ENCODE results near the gene QPCT.
"Not testable (repeated sequence)": the region's sequence is repeated elsewhere in the genome, so short reads cannot be mapped to it uniquely, and the experiment has no call there.

QPCT gene

GRCh38 chr2:37358466-37358865 is 14.0 kb downstream of the QPCT start:
- DNase-seq (ENCODE audit: low read depth), result no peak

DNA sequence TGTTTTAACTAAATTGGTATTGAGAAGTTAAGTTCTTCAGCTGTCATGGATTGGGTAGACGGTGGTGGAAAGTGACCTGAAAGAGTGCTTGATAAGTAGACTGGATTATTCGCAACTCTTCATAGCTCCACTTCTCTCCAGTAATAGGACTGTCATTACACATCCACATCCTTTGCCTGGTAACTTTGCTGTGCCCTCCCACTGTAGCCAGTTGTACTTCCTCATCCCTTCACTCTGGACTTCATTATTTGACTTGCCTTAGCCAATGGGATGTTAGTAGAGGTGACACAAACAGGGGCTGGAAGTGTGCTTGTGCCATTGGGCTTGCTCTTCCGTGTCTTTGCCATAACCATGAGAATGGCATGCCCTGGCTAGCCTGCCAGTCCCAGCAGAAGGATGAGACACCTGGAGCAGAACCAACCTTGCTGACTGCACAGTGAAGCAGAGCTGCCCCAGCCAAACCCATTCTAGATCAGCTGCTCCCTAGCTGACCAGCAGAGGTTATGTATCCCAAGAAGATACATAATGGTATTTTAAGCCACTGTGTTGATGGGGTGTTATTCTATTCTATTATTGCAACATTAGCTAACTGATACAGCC is 16.9 kb downstream of the QPCT start:
- no peak for DNase-seq (ENCODE audit: low read depth)

- DNase-seq (ENCODE audit: low read depth), result no peak
Measured at GRCh38 chr2:37361994-37362698, 17.7 kb downstream of the QPCT start.

DNA sequence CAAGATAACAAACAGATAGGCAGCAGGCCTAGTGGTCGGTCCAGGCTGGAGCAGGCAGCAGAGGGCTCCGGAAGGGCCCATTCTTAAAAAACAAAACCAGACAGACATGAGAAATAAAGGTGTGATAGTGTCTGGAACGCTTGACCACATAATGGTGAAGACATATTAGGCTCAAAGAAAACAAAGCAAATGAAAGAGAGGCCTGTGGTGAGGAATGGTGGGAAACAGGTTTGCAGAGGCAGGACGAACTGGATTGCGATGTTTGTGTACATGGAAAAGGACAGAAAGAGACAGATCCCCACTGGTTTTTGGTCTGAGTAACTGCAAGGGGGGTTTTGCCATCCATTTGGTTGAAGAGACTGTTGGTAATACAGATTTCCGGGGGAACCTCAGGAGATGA is 19.9 kb downstream of the QPCT start:
- DNase-seq (ENCODE audit: low read depth), result no peak

DNA sequence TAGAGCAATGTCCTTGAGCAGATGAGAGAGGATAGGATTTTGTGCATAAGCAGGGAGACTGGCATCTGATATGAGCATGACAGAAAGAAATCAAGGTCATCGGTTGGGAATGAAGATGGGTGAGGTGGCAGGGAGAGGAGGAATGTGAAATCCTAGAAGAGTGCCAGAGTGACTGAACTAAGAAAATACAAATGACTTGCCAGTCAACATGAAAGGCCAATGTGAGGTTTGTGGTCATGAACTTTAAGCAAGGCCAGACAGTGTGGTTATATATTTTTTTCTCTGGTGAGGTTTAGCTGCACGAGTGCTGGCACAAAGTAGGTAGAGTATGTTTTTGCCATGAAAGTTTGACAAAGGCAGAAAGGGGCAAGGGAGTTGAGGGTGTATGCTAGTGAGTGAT is 21.2 kb downstream of the QPCT start:
- no peak for DNase-seq (ENCODE audit: low read depth)

DNA sequence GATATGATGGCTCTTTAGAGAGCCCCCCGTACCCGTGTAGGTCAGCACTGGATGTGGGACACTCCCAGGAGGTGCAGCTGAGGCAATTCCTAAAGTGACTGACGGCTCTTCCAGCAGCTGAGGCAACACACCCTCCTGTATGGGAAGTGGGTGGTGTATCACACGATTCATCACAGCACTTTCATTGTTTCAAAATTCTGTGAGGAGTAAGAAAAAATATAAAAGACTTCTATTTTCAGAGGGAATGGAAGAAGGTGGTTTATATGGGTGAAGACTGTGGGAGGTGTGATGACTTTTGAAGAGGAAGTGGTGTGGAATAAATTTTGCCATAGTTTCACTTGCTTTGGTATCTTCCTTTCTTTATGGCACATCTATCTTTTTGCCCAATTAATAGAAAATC is 22.3 kb downstream of the QPCT start:
- DNase-seq (ENCODE audit: low read depth), result no peak

DNA sequence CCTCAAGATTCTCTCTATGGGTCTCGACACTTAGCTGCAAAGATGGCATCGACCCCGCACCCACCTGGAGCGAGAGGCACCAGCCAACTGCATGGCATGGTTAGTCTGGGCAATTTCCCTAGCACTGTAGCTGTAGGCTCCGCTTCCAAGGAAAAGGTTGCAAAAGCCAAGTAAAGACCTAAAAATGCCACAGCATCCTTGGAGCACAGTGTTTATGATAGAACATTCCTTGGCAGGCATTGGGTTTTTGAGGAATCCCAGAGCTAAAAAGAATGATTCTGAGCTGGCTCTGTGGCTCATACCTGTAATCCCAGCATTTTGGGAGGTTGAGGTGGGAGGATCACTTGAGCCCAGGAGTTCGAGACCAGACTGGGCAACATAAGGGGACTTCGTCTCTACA is 22.9 kb downstream of the QPCT start:
- no peak for DNase-seq (ENCODE audit: low read depth)

GRCh38 chr2:37367984-37368383 is 23.6 kb downstream of the QPCT start:
- DNase-seq (ENCODE audit: low read depth), result no peak

DNA sequence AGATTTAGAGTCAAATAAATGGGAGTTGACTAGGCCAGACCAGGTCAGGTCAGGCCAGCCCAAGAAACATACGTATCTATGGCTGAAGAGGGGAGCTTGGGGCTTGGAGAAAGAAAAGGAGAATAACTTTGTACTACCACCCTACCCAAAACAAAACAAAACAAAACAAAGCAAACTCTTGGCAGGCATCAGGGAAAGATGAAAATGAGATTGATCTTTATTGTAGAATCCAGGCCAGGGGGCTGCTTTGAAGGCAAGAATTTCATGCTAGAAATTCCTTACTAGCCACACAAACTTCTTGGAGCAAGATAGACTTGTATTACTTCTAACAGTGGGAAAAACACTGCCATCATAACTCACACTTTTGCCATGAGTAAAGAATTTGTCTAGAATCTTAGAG is 26.2 kb downstream of the QPCT start:
- DNase-seq (ENCODE audit: low read depth), result no peak

DNA sequence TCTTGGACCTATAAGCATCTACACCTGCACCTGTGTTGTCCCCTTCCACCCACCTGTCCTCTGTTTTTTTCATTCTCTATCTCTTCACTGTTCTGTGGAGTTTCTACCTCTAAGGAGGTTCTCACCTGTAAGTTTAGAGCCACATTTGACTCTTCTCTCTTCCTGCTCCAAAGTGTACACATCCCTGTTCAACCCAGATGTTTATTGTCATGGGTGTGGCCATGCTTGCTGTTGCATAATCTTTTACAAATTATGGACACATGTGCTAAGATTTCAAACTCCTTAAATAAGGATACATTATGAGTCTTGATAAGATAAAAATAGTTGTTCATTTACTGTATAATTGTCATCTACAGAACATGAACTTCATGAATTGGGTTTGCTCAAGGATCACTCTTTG is 27.6 kb downstream of the QPCT start:
- no peak for DNase-seq (ENCODE audit: low read depth)

DNA sequence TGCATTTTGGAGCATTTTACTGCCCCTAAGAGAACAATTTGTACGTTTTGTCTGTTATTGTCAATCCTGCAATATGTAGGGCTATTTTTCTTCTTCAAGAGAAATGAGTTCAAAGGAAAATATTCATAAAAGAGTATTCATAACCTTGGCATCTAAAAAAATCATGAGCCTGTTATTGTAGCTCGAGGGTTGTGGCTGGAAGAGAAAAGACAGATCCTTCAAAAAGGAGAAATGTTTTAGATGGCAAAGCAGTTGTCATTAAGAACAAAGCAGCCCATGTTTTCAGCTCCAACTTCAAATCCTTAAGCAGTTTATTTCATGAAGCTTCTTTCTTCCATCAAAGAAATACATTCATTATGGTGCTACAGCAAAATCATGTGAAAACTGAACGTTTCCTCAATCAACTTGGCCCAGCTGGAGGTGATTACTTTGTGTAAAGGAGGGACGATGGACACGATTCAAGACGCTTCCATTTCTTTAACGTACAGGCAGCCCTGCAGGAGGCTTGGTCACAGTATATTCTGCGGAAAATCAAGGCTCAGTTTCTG is 31.4 kb downstream of the QPCT start:
- no peak for DNase-seq (ENCODE audit: low read depth)

DNA sequence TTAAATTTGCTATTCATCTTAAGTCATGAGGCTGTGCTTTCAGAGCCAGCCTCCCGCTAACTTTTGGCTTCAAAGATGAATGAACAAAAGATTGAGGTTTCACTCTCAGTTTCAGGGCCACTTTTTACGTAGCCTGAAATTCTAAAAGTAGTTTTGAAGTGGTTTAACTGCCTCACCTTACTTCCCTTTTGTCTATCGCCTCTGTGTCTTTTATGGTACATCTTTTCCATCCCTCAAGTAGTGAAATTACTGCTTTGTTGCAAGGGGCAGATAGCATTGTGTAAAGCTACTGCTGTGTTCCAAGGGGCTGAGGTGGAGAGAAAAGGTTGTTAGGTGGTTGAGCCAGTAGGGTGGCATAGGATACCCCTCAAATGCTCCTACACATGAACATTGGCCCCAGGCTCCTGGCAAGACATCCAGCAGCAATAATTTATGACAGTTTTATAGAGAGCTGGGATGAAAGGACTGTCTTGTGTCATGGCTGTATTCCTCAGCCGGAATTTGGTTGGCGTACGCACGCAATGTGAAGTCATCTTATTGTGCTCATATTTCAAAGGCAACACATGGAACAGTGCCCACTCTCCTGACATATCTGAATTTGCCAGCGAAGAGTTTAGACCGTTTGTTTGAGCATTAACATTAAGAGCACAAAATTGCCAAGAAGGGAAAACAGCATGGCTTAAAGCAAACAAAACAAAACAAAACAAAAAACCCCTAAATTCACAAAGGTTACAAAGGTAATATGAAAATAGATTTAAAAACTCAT is 32.2 kb downstream of the QPCT start:
- no peak for DNase-seq (ENCODE audit: low read depth)

- no peak for DNase-seq (ENCODE audit: low read depth)
Measured at GRCh38 chr2:37377187-37377532, 32.7 kb downstream of the QPCT start.

GRCh38 chr2:37378411-37378810 is 34.0 kb downstream of the QPCT start:
- DNase-seq (ENCODE audit: low read depth), result no peak

- DNase-seq (ENCODE audit: low read depth), result no peak
Measured at GRCh38 chr2:37379881-37380296, 35.5 kb downstream of the QPCT start.

- not testable (repeated sequence) for DNase-seq (ENCODE audit: low read depth)
Measured at GRCh38 chr2:37380787-37381186, 36.4 kb downstream of the QPCT start.

- not testable (repeated sequence) for DNase-seq (ENCODE audit: low read depth)
Measured at GRCh38 chr2:37384261-37384660, 39.8 kb downstream of the QPCT start.

DNA sequence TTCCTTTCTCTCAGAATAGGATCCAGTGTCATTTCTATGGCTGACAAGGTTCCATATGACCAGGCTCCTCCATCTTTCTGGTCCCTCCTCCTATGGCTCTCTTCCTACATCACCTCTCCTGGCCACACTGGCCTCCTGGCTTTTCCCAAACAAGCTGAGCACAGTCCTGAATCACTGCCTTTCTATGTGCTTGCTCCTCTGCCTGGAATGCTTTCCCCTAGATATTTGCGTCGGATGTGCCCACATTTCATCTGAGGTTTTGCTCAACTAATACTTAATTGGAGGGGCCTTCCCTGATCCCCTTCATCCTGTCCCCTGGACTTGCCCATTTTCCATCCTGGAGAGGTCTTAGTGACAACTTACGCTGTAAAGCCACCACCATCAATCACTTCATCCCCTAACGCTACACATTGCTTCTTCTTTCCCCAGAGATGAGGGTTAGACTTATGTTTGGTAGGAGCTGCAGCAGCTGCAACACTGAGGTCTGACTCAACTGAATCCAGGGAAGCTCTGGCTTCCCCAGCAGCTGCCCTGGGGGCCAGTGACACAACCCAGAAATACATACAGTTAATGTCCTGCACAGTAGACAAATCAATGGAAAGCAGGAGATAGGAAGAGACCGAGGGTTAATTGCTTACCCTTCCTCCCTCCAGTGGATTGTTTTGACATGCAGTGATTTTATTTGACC is 42.9 kb downstream of the QPCT start:
- DNase-seq (ENCODE audit: low read depth), result no peak

GRCh38 chr2:37388074-37388473 is 43.6 kb downstream of the QPCT start:
- no peak for DNase-seq (ENCODE audit: low read depth)

GRCh38 chr2:37389395-37389794 is 45.0 kb downstream of the QPCT start:
- no peak for DNase-seq (ENCODE audit: low read depth)

DNA sequence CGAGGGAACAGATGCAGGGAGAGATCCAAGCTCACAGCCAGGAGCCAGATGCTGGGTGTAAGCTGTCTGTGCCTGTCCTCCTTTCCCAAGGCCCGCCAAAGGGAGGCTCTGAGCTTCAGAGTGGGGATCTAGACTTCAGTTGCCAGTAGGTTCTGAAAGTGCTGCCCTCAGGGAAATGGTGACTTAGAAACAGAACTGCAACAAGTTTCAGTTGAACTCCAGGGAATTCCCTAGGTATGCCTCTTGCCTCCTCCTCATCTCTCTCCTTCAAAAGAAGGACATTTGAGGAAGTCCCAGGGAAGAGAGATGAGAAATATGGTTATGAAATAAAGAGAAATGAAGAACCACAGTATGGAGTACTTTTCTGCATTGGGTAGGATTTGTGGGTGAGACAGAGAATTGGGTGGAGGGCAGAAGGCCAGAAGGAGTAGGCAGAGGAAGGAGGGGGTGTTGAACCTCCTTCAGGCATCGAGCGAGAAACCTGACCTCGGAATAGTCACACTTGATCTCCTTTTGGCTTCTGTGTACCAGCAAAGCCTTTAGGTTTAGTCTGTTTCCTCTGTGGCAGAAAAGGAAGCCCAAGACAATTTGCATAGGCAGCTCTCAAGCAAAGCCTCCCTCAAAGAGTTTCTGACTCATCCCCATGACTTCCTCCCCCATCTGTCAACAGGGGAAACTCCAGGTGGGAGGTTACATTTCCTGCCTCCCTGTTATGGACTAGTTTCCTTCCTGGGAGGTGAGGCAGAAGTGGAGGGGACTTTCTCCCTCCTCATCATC is 45.7 kb downstream of the QPCT start:
- DNase-seq (ENCODE audit: low read depth), result peak; percentile 35

DNA sequence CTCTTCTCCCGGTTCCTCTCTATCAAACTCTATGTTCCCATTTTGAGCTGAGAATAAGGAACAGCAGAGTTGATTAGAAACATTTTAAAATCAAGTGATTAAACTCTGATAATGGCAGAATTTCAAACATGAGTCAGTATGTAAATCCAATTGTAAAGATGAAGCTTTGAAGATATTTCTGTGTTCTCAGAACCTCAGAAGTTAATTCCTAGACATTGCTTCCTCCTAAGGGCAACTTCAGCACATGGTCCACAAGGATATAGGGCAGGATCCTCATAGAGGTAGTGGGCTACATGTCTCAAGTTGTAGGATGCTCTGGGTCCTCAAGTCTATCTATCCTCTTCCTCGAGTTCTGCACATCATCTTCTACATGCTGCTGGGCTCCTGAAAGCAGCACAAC is 46.3 kb downstream of the QPCT start:
- no peak for DNase-seq (ENCODE audit: low read depth)
